Loucy (cell line): ENCODE measurements around the gene TMED10.

Source experiments
- H2AFZ ChIP-seq: fragments of 200-600 bp; sonication (generic); 2 replicates; pipeline ENCODE4 v1.6.0; 2016; ENCODE audit warnings: antibody characterized with exemption, mild to moderate bottlenecking, low read length, moderate library complexity
- H3F3A ChIP-seq: fragments of 200-600 bp; 2 replicates; pipeline ENCODE4 v1.6.0; 2016; ENCODE audit warnings: antibody characterized with exemption, low read depth, mild to moderate bottlenecking
- H3K27me3 ChIP-seq: fragments of 200-600 bp; sonication (generic); 2 replicates; pipeline ENCODE4 v1.6.1; 2014; ENCODE audit warnings: low read length, mild to moderate bottlenecking; ENCODE audit not compliant: insufficient read depth, poor library complexity, severe bottlenecking
- H3K36me3 ChIP-seq: fragments of 200-600 bp; sonication (generic); 2 replicates; pipeline ENCODE4 v1.6.1; 2016; ENCODE audit warnings: low read length; ENCODE audit not compliant: insufficient read depth
- H3K4me1 ChIP-seq: fragments of 200-600 bp; sonication (generic); 2 replicates; pipeline ENCODE4 v1.5.1; 2014; ENCODE audit warnings: low read length, mild to moderate bottlenecking; ENCODE audit not compliant: insufficient read depth, poor library complexity, severe bottlenecking
- H3K4me2 ChIP-seq: fragments of 200-600 bp; sonication (generic); 2 replicates; pipeline ENCODE4 v1.6.0; 2014; ENCODE audit warnings: antibody characterized with exemption, low read length, low read depth, mild to moderate bottlenecking; ENCODE audit not compliant: poor library complexity, severe bottlenecking
- H3K4me3 ChIP-seq: fragments of 200-600 bp; sonication (generic); 2 replicates; pipeline ENCODE4 v1.5.1; 2014; ENCODE audit warnings: low read length, mild to moderate bottlenecking, mixed read lengths; ENCODE audit not compliant: poor library complexity, severe bottlenecking
- H3K79me2 ChIP-seq: fragments of 200-600 bp; sonication (generic); 2 replicates; pipeline ENCODE4 v1.6.1; 2014; ENCODE audit warnings: low read length; ENCODE audit not compliant: insufficient read depth
- H3K9ac ChIP-seq: fragments of 200-600 bp; sonication (generic); 2 replicates; pipeline ENCODE4 v1.6.0; 2014; ENCODE audit warnings: mild to moderate bottlenecking, low read depth, low read length, moderate library complexity; ENCODE audit not compliant: poor library complexity, severe bottlenecking
- H3K9me2 ChIP-seq: fragments of 200-600 bp; sonication (generic); replicated peaks from 2 replicates; pipeline ENCODE4 v1.6.1; 2016; ENCODE audit warnings: low read depth, low read length, mixed read lengths
- H3K9me3 ChIP-seq: fragments of 200-600 bp; sonication (generic); 2 replicates; pipeline ENCODE4 v1.6.1; 2014; ENCODE audit warnings: mild to moderate bottlenecking, antibody characterized with exemption, low read length, low read depth; ENCODE audit not compliant: insufficient read depth
- H4K20me1 ChIP-seq: fragments of 200-600 bp; sonication (generic); 2 replicates; pipeline ENCODE4 v1.6.0; 2014; ENCODE audit warnings: antibody characterized with exemption, low read length, mild to moderate bottlenecking; ENCODE audit not compliant: insufficient read depth, poor library complexity, severe bottlenecking
- EZH2phosphoT487 ChIP-seq: fragments of 200-600 bp; IDR thresholded peaks from 2 replicates; pipeline ENCODE4 v1.6.1; 2018; ENCODE audit warnings: antibody characterized with exemption, mild to moderate bottlenecking, moderate library complexity, borderline replicate concordance
- TF ChIP-seq, protein P1 (sequence below): fragments of 200-600 bp; sonication (generic); conservative IDR thresholded peaks from 2 replicates; pipeline ENCODE4 v1.5.1; 2014; ENCODE audit warnings: mild to moderate bottlenecking, antibody characterized with exemption, low read length

TMED10 gene

DNA sequence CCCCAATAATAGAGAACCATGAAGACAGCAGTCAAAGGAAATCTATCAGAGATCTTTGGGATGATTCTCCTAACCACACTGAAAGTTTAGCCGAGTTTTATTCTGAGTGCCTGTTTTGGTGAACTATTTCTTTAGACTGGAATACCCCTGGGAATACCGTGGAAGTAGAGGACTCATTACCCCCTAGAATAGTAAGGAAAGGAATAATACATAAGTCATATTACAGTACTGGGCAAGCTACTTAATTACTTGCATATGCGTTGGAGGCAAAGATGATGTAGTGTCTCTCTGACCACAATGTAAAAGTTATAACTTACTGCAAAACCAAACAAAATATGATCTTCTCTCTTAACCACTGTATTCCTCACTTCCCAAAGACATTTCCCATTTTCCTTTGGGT is 81.5 kb downstream of the TMED10 start:
- peaks cover 39% of the 10 kb centered on the region; the same call in 1 of the 2 replicates for H3K36me3 ChIP-seq

DNA sequence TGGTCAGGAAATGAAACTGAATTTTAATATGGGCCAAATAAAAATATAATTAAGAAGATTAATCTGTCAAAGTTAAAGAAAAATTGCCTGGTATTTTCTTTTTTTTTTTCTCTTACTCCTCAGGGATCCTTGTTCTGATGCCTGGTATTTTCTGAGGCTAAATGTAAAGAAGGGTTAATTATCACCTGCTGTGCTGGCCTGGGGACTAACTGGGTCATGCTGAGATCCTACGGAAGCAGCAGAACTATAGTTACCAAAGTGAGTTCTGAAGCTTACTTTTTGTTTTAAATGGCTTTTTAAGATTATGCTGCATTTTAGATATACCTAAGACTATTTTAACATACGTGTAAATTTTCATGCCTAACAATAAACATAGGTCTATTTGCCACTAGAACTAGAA is 83.7 kb downstream of the TMED10 start:
- H3K36me3 ChIP-seq: peaks cover 42% of the 10 kb centered on the region; the same call in 1 of the 2 replicates

More for the DNA sequence above, 81.5 kb downstream of the TMED10 start:
- Histone ChIP-seq H3K4me3 (no peak overlapping the region), H3K4me2 (no peak overlapping the region), H3F3A (no peaks in the 10 kb centered on the region), H3K4me1 (no peaks in the 10 kb centered on the region), H3K9ac (no peak overlapping the region), H2AFZ (no peak overlapping the region), H3K79me2 (no peaks in the 10 kb centered on the region), H3K27me3 (no peaks in the 10 kb centered on the region), H3K9me3 (no peaks in the 10 kb centered on the region), H3K9me2 (no peaks in the 10 kb centered on the region), H4K20me1 (no peaks in the 10 kb centered on the region)
- no peak for TF ChIP-seq EZH2phosphoT487
- TF ChIP-seq, protein P1, sequence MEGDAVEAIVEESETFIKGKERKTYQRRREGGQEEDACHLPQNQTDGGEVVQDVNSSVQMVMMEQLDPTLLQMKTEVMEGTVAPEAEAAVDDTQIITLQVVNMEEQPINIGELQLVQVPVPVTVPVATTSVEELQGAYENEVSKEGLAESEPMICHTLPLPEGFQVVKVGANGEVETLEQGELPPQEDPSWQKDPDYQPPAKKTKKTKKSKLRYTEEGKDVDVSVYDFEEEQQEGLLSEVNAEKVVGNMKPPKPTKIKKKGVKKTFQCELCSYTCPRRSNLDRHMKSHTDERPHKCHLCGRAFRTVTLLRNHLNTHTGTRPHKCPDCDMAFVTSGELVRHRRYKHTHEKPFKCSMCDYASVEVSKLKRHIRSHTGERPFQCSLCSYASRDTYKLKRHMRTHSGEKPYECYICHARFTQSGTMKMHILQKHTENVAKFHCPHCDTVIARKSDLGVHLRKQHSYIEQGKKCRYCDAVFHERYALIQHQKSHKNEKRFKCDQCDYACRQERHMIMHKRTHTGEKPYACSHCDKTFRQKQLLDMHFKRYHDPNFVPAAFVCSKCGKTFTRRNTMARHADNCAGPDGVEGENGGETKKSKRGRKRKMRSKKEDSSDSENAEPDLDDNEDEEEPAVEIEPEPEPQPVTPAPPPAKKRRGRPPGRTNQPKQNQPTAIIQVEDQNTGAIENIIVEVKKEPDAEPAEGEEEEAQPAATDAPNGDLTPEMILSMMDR: no peak

GRCh38 chr14:75091251-75091650 is 85.2 kb downstream of the TMED10 start:
- H2AFZ ChIP-seq: no peak overlapping the region
- H4K20me1 ChIP-seq: no peaks in the 10 kb centered on the region
- H3F3A ChIP-seq: no peaks in the 10 kb centered on the region
- TF ChIP-seq, protein P1: no peak
- TF ChIP-seq EZH2phosphoT487: no peak
- H3K27me3 ChIP-seq: no peaks in the 10 kb centered on the region
- no peaks in the 10 kb centered on the region for H3K9me2 ChIP-seq
- H3K79me2 ChIP-seq: no peaks in the 10 kb centered on the region
- peaks cover 47% of the 10 kb centered on the region; the same call in 1 of the 2 replicates for H3K36me3 ChIP-seq
- H3K4me1 ChIP-seq: no peaks in the 10 kb centered on the region
- H3K4me2 ChIP-seq: no peak overlapping the region
- no peaks in the 10 kb centered on the region for H3K9me3 ChIP-seq
- H3K9ac ChIP-seq: no peak overlapping the region
- H3K4me3 ChIP-seq: no peak overlapping the region

More for the DNA sequence above, 83.7 kb downstream of the TMED10 start:
- no peaks in the 10 kb centered on the region for H3K9me3 ChIP-seq
- H3K4me3 ChIP-seq: no peak overlapping the region
- no peaks in the 10 kb centered on the region for H3F3A ChIP-seq
- no peaks in the 10 kb centered on the region for H3K9me2 ChIP-seq
- H4K20me1 ChIP-seq: no peaks in the 10 kb centered on the region
- no peak overlapping the region for H2AFZ ChIP-seq
- no peak overlapping the region for H3K4me2 ChIP-seq
- H3K9ac ChIP-seq: no peak overlapping the region
- TF ChIP-seq, protein P1: no peak
- no peak for TF ChIP-seq EZH2phosphoT487
- H3K4me1 ChIP-seq: no peaks in the 10 kb centered on the region
- no peaks in the 10 kb centered on the region for H3K79me2 ChIP-seq
- H3K27me3 ChIP-seq: no peaks in the 10 kb centered on the region
